Activated CD4-positive, CD25-positive, alpha-beta regulatory T cell treated with anti-CD3 and anti-CD28 coated beads, Interleukin-2, amount 50 U/mL, for 72 hours (primary cell): ENCODE data around the gene DCXR.
A peak's percentile ranks its signal among the peaks of the same experiment; 100 is the strongest.
"Not testable (repeated sequence)": the region's sequence is repeated elsewhere in the genome, so short reads cannot be mapped to it uniquely, and the experiment has no call there.

Source experiments
- DNase-seq: peaks from one replicate; pipeline ENCODE4 v3.0.0; 2021

The DCXR gene

DNA sequence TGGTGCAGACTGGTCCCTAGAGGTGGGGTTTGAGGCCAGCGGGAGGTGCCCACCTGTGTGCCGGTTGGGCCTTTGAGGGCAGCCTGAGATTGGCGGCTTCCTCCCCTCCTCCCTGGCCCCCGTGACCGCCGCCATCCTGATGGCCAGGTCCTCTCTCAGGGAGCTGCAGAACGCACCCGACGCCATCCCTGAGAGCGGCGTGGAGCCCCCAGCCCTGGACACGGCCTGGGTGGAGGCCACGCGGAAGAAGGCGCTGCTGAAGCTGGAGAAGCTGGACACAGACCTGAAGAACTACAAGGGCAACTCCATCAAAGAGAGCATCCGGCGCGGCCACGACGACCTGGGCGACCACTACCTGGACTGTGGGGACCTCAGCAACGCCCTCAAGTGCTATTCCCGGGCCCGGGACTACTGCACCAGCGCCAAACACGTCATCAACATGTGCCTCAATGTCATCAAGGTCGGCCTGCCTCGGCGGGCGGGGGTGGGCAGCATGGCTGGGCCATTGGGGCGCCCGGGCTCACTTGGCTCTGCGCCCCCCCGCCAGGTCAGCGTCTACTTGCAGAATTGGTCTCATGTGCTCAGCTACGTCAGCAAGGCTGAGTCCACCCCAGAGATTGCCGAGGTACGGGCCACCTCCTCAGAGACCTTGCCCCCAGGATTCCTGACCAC lies 17.0 kb upstream of the DCXR start:
- DNase-seq: no peak

DNA sequence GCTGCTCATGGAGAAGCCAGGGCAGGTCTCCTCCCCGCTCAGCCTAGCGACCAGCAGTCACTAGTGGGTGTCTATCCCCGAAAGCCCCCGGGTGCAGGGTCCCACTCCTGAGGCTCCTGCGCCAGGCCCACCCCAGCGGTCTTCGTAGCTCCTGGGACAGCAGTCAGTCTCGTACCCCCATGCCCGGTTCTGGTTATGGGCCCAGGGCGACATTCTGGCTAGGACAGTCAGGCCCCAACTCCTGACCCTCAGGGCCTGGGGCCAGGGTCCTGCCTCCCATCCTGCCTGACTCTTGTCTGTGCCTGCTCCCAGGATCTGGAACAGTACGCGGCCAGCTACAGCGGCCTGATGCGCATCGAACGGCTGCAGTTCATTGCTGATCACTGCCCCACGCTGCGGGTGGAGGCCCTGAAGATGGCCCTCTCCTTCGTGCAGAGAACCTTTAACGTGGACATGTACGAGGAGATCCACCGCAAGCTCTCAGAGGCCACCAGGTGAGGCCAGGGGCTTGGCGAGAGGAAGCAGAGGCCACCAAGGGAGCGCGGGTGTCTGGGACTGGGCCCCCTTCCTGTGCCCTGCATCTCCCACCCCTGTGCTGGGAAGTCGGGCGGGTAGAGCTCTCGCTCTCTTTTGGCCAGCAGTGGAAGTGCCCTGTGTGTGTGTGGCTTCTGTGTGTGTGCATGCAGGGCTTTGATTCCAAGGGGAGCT lies 16.2 kb upstream of the DCXR start:
- DNase-seq: no peak

DNA sequence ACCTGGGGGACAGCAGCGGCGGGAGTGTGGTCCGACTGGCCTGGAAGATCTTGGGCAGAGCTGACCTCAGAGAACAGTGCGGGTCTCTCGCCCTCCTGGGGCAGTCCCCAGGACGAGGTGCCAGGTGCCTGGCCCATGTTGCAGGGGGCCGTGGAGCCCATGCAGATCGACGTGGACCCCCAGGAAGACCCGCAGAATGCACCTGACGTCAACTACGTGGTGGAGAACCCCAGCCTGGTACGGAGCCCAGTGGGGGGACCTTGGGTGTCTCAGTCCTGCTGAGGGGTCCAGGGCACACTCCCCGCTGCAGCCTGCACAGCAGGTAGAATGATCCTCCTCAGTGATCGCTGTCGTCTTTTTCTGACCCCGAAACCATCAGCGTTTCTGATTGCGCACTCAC lies 15.6 kb upstream of the DCXR start:
- no peak for DNase-seq

DNA sequence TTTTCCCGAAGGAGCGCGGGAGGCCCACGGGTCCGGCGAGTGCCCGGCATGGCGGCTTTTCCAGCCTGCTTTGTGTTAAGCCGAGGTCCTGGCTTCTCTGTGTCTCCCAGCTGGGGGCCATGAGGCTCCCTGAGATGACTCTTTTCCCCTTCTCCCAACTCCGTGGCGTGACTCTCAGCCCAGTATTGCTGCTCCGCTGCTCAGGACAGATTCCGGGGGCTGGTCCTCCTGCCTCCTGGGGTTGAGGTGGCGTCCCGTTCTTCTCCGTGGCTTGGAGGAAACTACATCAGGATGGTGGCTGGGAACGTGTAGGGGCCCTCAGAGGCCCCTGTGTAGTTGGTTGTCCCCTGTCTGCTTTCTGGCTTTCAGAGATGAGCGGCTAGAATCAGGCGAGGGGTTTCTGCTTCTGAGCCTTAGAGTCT lies 15.2 kb upstream of the DCXR start:
- no peak for DNase-seq

DNA sequence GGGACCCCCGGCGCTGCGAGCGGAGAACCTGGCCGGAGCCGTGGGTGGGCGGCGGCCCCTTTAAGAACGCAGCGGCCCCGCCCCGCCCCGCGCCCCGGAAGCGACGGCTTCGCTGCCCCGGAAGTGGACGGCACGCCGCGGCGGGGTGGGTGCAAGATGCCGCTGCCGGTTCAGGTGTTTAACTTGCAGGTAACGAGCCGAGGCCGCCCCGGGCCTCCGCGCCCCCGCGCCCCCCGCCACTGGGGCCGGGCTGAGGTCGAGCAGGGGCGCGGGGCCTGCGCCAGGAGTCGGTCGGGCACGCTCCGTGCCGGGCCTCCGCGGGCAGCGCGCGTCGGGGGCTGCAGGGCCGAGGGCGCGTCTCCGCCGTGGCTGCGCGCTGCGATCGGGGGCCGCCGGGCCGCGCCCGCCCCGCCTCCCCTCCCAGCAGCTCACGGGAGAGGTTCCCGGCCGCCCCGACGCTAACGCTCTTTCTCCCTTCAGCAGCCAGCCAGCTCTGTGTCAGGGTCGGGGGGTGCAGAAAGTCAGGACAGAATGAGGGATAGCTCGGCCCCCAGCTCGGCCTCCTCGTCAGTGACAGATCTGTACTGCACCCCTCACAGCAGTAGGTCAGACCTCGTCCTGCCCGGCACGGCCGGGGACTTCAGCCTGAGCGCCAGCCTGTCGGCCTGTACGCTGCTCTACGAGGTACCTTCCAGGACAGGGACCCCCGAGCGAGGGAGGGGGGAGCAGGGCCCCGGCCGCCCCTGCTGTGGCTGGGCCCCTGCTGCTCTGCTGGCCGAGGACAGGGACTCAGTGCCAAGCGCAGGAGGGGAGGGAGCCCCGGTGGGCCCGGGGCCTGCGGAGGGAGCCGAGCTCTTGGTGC lies 14.5 kb upstream of the DCXR start, which contains the start of the genes GPS1 and RFNG:
TSS of gene GPS1 (plus strand) at position 123 of the 862 bp plus-strand sequence. CDS start at position 157, 34 bp downstream.
TSS of gene RFNG (minus strand) at position 36 of the 862 bp plus-strand sequence. CDS start 45 bp downstream, outside the sequence.
- peak; percentile 84 for DNase-seq

DNA sequence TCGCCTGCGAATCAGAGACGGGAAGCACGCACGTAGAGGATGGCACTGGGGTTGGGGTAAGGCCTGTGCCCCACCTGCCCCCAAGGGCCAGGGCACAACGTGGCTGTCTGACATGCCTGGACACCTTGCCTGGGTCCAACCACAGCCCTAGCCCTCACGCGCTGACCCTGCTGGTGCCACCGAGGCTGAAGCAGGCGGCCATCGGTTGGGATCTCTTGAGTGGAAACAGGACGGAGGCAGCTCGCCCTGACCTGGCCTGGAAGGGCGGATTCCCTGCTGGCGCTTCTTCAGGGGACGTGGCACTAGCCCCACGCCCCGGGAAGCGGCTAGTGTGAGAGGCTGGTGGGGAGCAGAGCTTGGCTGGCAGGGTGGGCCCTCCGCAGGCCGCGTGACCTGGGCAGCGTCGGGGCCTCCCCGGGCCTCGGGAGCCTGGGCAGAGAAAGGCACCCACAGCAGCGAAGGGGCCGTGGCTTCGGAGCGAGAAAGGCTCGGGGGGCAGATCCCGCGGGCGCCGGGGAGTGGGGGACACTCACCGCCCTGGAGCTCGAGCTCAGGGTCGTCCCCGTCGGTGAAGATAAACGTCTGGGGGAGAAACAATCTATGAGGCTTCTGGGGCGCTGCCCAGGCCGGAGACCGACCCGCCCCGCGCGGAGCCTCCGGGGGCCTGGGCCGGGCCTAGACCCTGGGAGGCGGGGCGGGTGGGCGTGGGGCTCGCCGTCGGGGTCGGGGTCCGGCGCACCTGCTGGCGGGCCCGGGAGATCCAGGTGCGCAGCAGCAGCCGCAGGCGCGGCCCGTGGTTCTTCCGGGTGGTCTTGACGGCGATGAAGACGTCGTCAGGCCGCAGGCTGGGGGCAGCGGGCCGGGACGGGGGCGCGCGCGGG lies 13.5 kb upstream of the DCXR start:
- no peak for DNase-seq

DNA sequence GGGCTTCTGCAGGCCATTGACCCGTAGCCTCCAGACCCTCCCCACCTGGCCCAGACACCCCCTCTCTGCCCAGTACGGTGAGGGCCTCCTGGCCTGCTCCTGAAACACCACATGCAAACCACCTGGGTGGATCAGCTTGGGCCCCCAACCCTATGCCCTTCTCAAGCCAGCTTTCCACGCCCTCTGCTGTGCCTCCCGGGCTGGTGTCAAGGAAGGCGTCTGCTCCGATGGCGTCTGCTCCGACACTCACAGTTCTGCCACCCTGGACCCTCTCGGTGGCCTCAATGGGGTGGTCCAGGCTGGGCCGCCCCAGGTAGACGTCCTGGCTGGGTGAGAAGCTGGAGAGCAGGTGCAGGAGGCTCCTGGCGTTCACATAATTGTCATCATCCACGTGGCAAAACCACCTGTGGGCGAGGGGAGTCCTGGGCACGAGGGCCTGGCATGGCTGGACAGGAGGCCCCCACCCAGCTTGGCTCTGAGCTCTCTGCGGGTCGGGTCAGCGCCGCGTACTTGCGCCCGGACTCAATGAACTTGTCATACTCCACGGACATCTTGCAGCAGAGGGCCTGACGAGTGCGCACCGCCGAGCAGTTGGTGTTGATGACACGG lies 12.8 kb upstream of the DCXR start:
- no peak for DNase-seq

DNA sequence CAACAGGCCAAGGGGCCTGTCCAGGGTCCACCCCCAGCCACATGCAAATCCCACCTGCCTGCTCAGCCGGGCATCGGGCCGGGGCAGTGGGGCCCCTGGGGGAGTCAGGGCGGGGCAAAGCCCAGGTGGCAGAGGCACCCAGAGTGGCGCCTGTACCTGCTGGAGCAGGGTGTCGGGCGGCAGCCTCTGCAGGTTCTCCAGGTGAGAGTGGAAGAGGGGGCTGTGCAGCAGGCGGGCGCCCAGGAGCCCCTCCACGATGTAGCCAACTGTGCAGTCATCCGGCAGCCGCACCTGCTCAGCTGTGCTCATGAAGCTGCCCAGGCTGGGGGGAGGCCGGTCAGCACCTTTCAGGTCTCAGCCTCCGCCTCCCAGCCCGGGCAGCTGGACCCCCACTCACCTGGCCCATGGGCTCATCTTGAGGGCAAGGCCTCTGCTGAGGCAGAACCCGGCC lies 12.0 kb upstream of the DCXR start:
- DNase-seq: no peak

DNA sequence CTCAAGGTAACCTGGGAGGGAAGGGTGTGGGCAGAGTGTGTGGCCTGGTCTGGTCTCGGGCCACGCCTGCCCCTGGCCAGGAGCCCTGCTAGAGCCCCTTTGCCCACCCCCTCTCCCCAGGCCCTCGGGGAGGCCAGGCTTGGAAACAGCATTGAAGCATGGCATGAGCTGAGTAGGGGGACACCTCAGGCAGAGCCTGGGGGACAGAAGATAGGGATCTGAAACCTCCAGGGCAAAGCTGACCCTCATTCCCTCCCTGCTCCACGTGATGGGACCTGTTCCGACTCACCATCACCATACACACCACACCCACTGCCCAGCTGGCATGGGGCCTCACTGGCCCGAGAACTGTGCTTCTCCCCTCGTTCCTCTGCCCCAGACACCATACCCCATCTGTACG lies 11.6 kb upstream of the DCXR start:
- DNase-seq: no peak

DNA sequence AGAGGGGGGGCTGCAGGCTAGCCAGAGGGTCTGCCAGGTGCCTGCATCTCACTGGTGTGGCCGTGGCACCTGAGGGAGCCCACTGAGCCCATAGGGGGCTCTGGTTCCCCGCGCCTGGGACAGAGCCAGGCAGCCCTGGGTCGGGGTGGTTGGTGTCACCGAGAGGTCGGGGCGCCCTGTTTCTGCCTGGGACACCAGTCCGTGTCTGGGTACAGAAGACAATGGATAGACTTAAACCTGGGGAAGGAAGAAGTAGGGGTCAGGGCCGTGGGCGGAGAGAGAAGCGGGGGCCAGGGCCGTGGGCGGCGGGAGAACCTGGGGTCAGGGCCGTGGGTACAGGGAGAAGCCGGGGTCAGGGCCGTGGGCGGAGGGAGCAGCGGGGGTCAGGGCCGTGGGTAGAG lies 11.1 kb upstream of the DCXR start:
- no peak for DNase-seq

DNA sequence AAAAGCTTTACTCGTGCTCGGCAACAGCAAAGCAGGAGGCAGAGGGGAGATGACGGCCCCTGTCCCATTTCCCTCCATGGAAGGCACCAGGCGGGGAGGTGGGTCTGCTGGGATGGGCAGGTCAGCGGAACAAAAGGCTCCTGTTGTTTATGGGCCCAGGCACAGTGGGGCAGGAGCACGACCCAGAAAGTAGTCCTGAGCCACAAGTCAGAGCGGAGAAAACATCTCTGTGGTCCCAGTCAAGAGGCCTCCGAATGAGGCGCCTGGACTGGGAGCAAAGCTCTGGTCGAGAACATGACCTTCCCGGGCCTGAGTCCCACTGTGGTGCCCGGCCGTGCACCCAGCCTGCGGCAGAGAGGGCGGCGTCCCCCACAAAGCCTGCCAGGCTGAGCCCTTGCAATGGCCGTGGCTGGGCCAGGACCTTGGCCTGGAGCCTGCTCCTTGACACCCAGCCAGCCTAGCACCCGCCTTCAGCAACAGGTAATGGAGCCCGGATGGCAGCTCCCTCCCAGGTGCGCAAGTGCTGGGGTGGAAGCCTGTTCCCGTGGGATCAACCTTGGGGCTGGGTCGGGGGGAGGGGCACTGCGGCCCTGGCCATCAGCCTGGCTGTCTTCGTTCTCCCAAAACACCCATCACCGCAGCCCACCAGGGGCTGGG lies 10.5 kb upstream of the DCXR start:
- no peak for DNase-seq

DNA sequence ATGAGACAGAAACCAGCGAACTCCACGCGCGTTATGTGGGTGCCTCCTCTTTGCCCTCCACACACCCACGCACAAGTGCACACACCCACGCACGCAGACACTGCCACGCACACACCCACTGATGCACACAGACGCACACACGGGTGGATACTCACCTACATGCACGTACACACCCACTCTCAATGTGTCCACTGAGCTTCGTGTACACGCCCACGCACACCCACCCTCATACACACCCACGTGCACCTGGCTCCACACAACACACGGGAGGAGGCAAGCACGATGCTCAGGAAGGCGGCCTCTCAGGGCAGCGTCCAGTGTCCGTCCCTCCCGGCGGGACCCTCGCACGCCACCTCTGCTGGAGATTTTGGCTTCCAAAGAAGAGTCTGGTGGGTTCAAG lies 9.9 kb upstream of the DCXR start:
- no peak for DNase-seq

DNA sequence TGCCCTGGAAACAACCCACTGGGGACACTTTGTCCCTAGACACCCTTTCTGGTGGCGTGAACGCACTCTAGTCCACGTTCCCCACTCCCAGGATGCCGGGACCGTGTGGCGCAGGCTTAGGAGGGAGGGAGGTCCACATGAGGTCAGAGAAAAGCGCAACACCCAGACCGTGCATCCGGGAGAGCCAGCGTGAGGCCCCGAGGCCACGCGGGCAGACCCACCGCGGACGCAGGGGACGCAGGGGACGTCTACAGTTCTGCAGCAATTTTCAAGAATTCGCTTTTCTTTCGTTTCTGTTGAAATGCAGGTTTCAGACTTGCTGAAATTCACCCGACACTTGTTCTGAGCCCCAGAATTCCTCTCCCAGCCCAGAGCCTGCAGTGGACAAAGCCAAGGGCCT lies 9.4 kb upstream of the DCXR start:
- no peak for DNase-seq

DNA sequence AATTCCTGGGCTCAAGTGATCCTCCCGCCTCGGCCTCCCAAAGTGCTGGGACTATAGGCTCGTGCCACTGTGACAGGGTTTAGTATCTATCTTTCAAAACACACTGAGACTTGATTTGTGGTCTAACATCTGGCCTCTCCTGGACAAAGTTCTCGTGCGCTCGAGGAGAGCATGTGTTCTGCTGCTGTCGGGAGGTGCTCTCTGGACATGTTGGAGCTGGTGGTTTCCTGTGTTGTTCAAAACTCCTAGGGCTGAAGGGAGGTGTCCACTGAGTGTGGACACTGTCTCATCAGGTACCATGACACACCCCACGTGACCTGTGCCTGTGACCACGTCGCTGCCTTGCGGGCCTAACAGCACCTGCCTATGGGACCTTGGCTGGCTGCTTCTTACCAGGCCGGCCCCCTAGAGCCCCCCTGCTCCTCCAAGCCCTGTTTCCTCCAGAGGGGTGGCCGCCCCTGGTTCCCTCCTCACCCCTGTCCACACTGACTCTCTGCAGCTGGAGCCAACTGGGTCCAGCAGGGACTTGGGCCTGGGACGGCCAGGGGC lies 8.5 kb upstream of the DCXR start:
- DNase-seq: no peak

DNA sequence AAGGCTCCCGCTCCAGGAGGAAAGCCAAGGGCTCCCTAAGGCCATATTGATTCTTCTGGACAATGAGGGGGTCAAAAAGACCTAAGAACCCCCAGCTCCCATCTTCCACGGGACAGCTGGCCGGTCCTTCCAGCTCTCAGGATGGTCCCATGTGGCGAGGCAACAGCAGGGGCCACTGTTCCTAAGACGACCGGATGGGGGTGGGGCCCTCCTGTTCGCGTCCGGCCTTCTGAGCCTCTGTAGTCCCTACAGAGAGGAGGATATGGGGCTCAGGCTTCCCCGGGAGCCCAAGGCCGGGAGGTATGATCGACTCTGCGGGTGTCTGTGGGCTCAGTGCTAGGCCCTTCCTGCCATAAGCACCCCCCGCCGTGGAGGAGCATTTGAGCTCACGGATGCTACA lies 6.0 kb upstream of the DCXR start:
- no peak for DNase-seq

DNA sequence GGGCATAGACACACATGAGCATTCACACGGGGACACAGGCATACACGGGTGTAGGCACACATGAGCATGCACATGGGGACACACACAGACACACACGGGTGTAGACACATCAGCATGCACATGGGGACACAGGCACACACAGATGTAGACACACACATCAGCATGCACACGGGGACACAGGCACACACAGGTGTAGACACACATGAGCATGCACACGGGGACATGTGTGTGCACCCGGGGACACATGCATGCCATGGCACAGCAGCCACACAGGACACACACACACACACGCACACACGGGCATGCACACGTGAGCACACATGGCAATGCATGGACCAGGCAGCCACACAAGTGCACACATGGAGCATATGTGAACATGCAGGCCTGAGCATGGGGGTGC lies 5.2 kb upstream of the DCXR start:
- DNase-seq: no peak

DNA sequence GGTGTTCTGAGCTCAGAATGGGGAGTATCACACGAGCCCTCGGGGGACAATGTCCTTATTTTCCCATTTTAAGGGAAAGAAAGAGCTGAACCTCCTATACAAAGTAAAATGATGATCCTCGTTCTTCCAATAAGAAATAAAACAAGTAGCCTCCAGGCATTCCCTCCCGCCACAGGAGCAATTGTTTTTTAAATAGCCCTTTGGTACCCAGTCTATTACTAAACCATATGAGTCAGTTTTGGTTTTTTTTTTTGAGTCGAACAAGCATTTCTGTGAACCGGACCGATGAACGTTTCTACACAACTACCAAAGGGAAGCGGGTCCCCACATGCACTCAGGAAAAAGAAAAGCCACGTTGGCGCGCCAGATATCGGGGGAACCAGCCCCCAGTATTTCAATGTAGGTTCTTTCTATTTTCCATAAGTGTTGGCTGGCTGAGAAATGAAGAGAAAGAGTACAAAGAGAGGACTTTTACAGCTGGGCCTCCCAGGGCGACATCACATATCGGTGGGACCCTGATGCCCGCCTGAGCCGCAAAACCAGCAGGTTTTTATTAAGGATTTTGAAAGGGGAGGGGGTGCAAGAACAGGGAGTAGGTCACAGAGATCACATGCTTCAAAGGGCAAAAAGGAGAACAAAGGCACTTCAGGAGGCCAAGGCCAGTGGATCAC lies 3.8 kb upstream of the DCXR start:
- DNase-seq: no peak

DNA sequence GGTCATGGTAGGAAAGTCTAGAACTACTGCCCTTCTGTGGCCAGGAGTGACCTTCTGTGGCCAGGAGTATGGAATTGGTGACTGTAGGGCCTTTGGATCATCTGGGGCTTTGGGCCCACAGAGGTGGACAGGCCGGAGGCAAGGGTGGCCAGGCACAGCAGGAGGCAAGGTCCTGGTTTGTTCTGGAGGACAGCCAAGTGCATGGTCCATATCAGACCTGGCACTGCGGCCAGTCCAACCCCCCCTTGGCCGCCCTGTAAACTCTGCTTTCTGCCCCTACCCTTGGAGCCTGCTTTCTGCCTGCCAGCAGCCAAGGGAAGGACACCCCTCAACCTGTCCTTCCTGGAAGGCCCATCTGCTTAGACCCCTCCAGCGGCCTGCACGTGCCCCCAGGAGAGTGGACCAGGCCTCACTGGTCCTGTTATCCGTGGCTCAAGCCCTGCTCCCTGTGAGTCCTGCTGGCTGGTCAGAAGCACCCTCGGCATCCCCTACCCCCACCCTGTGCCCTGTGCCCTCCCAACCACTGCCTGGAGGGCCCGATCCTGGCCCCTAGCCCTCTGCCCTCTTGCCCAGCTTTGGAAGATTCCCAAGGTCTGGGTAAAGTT lies 2.3 kb upstream of the DCXR start:
- DNase-seq: no peak

DNA sequence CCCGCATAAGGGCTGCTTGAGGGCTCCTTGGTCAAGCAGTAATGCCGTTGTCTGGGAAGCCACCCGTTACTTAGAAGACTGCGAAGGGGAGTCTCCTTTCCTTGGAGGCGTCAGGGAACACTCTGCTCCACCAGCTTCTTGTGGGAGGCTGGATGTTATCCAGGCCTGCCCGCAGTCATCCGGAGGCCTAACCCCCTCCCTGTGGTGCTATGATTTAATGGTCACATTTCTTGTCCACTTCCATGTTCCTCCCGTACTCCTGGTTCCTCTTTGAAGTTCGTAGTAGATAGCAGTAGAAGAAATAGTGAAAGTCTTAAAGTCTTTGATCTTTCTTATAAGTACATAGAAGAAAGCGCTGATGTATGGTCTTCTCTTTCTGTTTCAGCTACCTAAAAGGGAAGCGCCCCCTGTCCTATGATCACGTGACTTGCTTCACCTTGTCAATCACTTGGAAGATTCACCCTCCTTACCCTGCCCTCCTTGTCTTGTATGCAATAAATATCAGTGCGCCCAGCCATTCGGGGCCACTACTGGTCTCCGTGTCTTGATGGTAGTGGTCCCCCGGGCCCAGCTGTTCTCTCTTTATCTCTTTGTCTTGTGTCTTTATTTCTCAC lies 1.4 kb upstream of the DCXR start:
- not testable (repeated sequence) for DNase-seq

DNA sequence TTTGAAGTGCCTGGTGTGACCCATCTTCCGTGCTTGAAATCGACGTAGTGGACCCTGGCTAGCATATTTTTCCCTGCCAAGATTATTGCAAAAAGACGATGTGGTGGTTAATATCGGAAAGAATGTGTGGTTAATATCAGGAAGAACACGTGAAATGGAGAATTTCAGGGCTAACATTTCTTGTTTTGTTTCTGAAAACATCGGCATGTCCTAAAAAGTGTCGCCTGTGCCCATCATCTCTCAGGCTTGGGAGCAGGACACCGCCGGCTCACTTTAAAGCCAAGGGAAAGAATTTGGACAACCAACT lies 345 bp upstream of the DCXR start:
- DNase-seq: no peak
